Measurements from ENCODE around the gene CRACR2A. TPM values are rescaled to one million over a fixed set of nuclear protein-coding genes. Genes with fewer than 3 reads are reported as not detected.

The CRACR2A gene
- polyA plus RNA-seq, 1 donor from 2014 or later = 2.1 TPM

DNA sequence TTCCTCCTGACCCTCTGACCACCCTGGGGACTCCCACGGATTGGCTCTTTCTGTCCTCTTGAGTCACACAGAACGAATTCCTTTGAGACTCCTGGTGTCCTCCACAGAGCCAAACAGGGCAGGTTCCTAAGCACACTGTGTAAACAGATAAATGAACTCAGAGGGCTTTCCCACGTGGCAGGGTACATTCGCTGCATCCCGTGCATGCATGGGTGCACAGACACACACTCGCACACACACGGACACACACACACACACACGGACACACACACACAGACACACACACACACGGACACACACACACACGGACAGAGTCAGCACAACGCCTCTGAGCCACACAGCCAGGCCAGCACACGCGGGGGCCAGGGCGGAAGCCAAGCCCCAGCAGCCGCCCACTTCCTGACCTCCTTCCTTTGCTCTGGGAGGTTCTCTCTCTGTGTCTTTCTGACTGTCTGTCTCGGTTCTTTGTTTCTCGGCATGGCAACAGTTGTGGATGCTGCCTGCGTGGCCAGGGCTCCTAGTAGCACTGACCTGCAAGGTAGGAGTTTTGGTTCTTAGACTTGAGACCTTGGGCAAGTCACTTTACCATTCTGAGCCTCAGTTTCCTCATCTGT is 706 bp downstream of the CRACR2A start:
- H3K27ac ChIP-seq (ENCODE audit: low read length) = no peak overlapping the region
- no peak overlapping the region for H3K4me2 ChIP-seq (ENCODE audit: low read length)
- H3K9me2 ChIP-seq (ENCODE audit: insufficient read depth, low read length) = no peaks in the 10 kb centered on the region
- H3F3A ChIP-seq (ENCODE audit: insufficient read depth, low read length, poor library complexity, severe bottlenecking) = no peaks in the 10 kb centered on the region
- no peak overlapping the region for H2AFZ ChIP-seq (ENCODE audit: low read depth, low read length)
- H3K9ac ChIP-seq (ENCODE audit: low read length) = no peak overlapping the region
- H3K27me3 ChIP-seq (ENCODE audit: insufficient read depth, low read depth, low read length) = peaks cover 8% of the 10 kb centered on the region
- no peaks in the 10 kb centered on the region for H3K36me3 ChIP-seq (ENCODE audit: insufficient read depth, low read length)
- TF ChIP-seq, protein P1, sequence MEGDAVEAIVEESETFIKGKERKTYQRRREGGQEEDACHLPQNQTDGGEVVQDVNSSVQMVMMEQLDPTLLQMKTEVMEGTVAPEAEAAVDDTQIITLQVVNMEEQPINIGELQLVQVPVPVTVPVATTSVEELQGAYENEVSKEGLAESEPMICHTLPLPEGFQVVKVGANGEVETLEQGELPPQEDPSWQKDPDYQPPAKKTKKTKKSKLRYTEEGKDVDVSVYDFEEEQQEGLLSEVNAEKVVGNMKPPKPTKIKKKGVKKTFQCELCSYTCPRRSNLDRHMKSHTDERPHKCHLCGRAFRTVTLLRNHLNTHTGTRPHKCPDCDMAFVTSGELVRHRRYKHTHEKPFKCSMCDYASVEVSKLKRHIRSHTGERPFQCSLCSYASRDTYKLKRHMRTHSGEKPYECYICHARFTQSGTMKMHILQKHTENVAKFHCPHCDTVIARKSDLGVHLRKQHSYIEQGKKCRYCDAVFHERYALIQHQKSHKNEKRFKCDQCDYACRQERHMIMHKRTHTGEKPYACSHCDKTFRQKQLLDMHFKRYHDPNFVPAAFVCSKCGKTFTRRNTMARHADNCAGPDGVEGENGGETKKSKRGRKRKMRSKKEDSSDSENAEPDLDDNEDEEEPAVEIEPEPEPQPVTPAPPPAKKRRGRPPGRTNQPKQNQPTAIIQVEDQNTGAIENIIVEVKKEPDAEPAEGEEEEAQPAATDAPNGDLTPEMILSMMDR (IDR thresholded peaks at IDR 0.05; ENCODE audit: poor library complexity, severe bottlenecking) = no peak
- TF ChIP-seq EP300 (conservative IDR thresholded peaks at IDR 0.05; ENCODE audit: poor library complexity, severe bottlenecking) (no peak), RAD21 (conservative IDR thresholded peaks at IDR 0.05) (no peak), EZH2 (IDR thresholded peaks at IDR 0.05; ENCODE audit: borderline replicate concordance, insufficient read depth, low read length, poor library complexity, severe bottlenecking) (no peak), TAF1 (IDR thresholded peaks at IDR 0.05; ENCODE audit: low read depth) (no peak), MXI1 (conservative IDR thresholded peaks at IDR 0.05; ENCODE audit: poor library complexity, severe bottlenecking) (no peak)
- TF ChIP-seq, protein P2, sequence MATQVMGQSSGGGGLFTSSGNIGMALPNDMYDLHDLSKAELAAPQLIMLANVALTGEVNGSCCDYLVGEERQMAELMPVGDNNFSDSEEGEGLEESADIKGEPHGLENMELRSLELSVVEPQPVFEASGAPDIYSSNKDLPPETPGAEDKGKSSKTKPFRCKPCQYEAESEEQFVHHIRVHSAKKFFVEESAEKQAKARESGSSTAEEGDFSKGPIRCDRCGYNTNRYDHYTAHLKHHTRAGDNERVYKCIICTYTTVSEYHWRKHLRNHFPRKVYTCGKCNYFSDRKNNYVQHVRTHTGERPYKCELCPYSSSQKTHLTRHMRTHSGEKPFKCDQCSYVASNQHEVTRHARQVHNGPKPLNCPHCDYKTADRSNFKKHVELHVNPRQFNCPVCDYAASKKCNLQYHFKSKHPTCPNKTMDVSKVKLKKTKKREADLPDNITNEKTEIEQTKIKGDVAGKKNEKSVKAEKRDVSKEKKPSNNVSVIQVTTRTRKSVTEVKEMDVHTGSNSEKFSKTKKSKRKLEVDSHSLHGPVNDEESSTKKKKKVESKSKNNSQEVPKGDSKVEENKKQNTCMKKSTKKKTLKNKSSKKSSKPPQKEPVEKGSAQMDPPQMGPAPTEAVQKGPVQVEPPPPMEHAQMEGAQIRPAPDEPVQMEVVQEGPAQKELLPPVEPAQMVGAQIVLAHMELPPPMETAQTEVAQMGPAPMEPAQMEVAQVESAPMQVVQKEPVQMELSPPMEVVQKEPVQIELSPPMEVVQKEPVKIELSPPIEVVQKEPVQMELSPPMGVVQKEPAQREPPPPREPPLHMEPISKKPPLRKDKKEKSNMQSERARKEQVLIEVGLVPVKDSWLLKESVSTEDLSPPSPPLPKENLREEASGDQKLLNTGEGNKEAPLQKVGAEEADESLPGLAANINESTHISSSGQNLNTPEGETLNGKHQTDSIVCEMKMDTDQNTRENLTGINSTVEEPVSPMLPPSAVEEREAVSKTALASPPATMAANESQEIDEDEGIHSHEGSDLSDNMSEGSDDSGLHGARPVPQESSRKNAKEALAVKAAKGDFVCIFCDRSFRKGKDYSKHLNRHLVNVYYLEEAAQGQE (IDR thresholded peaks at IDR 0.05; ENCODE audit: borderline replicate concordance) = no peak
- no peaks in the 10 kb centered on the region for H4K20me1 ChIP-seq (ENCODE audit: insufficient read depth)
- no peaks in the 10 kb centered on the region for H3K9me3 ChIP-seq (ENCODE audit: low read length)
- no peaks in the 10 kb centered on the region for H3K79me2 ChIP-seq (replicated peaks; ENCODE audit: insufficient read depth, low read length)
- no peak overlapping the region for H3K4me3 ChIP-seq (ENCODE audit: low read length)

DNA sequence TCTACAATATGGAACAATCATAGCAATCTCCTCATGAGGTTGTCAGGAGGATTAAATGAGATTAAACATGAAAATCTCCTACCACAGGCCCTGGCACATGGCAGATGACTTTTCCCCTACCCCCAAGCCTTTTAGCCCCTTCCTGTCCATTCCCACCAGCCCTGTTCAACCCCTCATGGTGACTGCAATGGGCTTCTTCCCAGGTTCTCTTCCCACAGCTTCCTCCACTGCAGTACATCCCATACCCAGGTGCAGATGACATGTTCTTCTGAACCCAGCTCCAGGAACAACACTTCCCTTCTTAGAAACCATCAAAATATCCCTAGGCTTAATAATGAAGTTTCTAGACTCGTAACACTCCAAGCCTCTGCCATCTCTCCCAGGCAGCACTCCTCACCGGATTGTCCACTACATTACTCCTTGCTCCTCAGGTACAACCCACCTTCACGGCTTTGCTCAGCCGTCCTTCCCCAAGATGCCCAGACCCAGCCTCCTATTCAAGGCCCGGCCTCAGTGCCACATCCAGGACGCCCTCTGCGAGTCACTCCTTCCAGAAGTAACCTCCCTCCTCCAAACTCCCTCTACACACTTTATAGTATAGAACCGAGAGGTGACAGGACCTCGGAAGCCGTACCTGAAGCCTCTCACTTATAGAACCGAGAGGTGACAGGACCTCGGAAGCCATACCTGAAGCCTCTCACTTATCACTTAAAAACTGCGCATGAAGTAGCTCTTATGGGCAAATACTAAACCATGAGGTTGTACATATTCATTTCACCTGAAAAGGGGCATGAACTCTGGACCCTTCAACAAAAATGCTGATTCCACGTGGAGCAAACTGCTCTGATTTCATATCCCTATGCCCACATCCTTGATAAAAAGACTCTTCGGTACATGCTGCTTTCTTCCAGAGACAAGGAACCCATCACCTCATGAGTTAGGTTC is 1.5 kb downstream of the CRACR2A start:
- Histone ChIP-seq H3K27ac (ENCODE audit: low read length) (no peak overlapping the region), H3K79me2 (replicated peaks; ENCODE audit: insufficient read depth, low read length) (no peaks in the 10 kb centered on the region), H3K27me3 (ENCODE audit: insufficient read depth, low read depth, low read length) (peaks cover 8% of the 10 kb centered on the region), H3F3A (ENCODE audit: insufficient read depth, low read length, poor library complexity, severe bottlenecking) (no peaks in the 10 kb centered on the region), H2AFZ (ENCODE audit: low read depth, low read length) (no peak overlapping the region), H4K20me1 (ENCODE audit: insufficient read depth) (no peaks in the 10 kb centered on the region), H3K9me3 (ENCODE audit: low read length) (no peaks in the 10 kb centered on the region), H3K9me2 (ENCODE audit: insufficient read depth, low read length) (no peaks in the 10 kb centered on the region), H3K9ac (ENCODE audit: low read length) (no peak overlapping the region), H3K4me3 (ENCODE audit: low read length) (no peak overlapping the region), H3K4me2 (ENCODE audit: low read length) (no peak overlapping the region), H3K36me3 (ENCODE audit: insufficient read depth, low read length) (no peaks in the 10 kb centered on the region)
- no peak for TF ChIP-seq EZH2 (IDR thresholded peaks at IDR 0.05; ENCODE audit: borderline replicate concordance, insufficient read depth, low read length, poor library complexity, severe bottlenecking)
- TF ChIP-seq MXI1 (conservative IDR thresholded peaks at IDR 0.05; ENCODE audit: poor library complexity, severe bottlenecking) = no peak
- TF ChIP-seq EP300 (conservative IDR thresholded peaks at IDR 0.05; ENCODE audit: poor library complexity, severe bottlenecking) = no peak
- TF ChIP-seq TAF1 (IDR thresholded peaks at IDR 0.05; ENCODE audit: low read depth) = no peak
- no peak for TF ChIP-seq POLR2AphosphoS5 (IDR thresholded peaks at IDR 0.05)
- TF ChIP-seq, protein P1 (IDR thresholded peaks at IDR 0.05; ENCODE audit: poor library complexity, severe bottlenecking) = no peak
- TF ChIP-seq SMC3 (conservative IDR thresholded peaks at IDR 0.05; ENCODE audit: poor library complexity) = no peak
- TF ChIP-seq, protein P2 (IDR thresholded peaks at IDR 0.05; ENCODE audit: borderline replicate concordance) = no peak
- no peak for TF ChIP-seq RAD21 (conservative IDR thresholded peaks at IDR 0.05)

Measured in neural cell (in vitro differentiated cells).